GM18526 (cell line): ENCODE measurements around the gene PLN.

Source experiments
- POLR2A ChIP-seq: IDR thresholded peaks from 3 replicates; pipeline ENCODE4 v1.6.1; 2011; ENCODE audit not compliant: insufficient read length; ENCODE audit errors: extremely low read depth

The PLN gene

DNA sequence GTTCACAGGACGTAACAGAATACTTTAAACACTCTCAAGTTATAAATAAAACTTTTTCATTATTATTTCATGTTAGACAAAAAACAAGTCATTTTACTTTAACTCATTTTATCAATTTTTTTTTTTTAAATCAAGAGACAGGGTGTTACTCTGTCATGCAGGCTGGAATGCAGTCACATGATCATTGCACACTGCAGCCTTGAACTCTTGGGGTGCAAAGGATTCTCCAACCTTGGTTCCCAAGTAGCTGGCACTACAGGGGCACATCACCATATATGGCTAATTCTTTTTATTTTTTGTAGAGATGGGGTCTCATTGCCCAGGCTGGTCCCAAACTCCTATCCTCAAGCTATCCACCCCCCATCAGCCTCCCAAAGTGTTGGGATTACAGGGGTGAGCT lies 14.2 kb downstream of the PLN start:
- TF ChIP-seq POLR2A: no peak

DNA sequence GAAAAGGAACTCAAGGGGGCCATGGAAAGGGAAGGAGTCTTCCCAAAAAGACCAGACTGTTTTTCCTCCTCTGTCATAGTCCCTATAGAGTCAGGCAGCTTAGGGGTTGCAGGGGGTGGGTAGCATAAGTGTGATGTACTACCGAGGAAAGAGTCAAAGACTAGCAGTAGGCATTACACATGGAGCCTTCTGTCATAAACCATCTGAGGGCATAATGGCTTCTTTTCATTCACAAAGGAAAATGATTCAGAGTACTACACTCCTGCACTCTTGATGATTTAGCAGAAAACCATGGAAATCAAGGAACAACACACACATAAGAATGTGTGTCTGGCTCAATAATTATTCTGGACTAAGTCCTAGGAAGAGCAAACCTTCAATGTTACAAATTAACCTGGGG lies 14.9 kb downstream of the PLN start:
- no peak for TF ChIP-seq POLR2A

DNA sequence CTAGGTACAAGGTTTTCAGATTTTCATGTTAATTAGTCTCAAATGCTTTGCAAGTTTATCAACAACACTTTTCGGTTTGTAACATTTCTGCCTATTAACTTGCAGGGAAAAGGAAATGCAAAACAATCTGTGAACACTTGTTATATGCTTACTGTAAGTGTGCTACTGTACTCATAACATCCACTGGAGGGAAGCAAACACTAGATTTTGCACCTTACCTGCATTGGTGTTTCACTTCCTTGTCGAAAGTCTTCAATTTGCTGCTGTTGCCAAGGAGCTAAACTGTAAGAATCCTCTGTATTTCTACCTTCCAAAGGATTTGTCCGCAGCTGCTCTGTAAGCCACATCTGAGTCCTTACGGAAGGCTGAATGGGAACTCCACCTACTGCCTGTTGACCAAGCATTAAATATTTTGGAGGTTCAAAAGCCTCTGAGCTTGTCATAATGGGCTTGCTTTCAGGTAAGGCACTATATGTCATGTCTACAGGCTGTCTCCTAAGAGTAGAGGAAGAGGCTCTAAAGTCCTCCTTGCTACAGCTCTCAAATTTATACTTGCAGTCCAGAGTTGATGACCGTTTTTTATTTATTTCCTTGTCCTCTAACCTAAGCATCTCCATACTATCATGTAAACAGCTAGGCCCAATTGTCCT lies 17.3 kb downstream of the PLN start:
- no peak for TF ChIP-seq POLR2A

- TF ChIP-seq POLR2A: no peak
These were observed 19.9 kb downstream of the PLN start for GRCh38 chr6:118567974-118568373.

DNA sequence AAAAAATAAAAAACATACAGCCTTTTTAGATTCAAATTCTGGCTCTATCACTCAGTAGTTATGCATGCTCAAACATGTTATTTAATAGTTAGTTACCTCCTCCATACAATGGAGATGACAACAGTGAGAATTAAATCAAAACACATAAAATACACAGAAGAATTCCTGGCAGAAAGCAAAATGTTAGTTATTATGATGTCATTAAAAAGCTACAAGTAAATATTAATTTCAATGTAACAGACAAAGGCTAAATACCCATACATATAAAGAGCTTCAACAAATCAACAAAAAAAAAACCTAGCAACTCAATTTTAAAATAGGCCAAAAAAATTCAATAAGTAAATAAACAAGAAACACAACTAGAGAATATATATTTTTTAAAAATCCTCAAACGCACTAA lies 21.4 kb downstream of the PLN start:
- TF ChIP-seq POLR2A: no peak

DNA sequence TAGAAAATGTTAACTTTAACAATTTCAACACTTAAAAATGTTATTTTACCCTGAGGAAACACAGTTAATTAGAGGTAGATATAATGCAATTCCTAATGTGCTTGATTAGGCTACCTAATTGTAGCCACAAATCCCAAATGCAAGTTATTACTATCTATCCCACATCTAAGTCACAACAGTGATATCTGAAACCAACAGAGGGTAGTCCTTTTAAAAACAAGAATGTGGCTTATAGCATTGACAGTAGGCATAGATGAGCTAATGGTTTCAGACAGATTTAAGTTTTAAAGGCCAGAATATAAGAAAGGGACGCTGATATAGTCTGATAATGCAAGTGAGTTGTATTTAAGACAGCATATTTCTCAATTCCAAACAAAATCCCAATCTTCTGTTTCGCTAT lies 23.0 kb downstream of the PLN start:
- TF ChIP-seq POLR2A: no peak

GRCh38 chr6:118574051-118574865 lies 26.2 kb downstream of the PLN start:
- TF ChIP-seq POLR2A: no peak

GRCh38 chr6:118577972-118578371 lies 29.9 kb downstream of the PLN start:
- no peak for TF ChIP-seq POLR2A

GRCh38 chr6:118578617-118579016 lies 30.5 kb downstream of the PLN start:
- TF ChIP-seq POLR2A: no peak

DNA sequence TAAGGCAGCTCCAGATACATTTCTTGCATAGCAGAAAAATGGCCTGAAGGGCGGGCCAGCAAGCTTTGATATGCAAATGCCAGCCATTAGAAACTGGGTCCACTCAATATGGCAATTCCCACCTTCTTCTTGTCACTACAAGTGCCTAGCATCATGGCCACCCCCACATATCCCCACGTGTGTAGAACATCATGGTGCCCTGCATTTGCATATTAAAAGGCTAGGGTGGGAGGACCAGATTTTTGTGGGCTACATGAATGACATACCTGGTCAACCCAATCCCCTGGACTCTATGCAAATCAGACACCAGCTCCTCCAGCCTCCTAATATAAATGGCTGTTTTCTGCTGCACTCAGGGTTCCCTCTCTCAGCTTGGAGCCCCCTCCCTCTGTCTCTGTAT lies 31.7 kb downstream of the PLN start:
- no peak for TF ChIP-seq POLR2A

- TF ChIP-seq POLR2A: no peak
These were observed 32.7 kb downstream of the PLN start for GRCh38 chr6:118580585-118581419.

GRCh38 chr6:118581489-118581959 lies 33.4 kb downstream of the PLN start:
- TF ChIP-seq POLR2A: no peak

- no peak for TF ChIP-seq POLR2A
These were observed 36.8 kb downstream of the PLN start for GRCh38 chr6:118584911-118585310.

DNA sequence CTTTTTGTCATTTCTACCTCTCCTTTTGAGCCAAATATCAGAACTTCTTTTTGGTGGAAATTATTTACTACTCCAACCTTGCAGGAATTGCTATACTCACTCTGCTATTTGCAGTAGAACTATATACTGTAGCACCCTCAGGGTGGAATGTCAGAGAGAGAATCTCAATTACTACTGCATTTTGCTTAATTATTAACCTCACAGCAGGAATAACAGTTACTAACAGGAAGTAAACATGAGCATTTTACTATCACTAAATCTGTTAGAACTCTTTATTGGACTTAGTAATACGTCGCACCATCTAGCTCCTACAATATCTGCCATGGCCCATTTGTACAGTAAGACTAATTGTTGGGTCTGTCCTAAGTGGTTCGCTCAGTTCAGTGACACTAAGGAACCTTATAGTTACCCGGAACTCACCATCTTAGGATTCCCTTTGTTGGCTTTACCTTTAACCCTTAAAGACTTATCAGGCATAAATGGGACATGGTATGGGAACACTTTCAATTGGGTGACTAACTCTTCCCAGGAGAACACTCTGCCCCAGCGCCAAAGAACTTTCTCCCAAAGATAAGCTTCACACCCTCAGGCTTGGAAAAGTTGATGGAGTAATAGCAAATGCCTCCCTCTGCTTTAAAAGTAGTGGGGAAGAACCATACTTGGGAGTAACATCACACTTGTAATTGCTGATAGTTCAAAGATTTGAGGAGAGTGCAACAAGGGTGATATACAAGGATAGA lies 38.8 kb downstream of the PLN start:
- TF ChIP-seq POLR2A: no peak

- no peak for TF ChIP-seq POLR2A
These were observed 40.5 kb downstream of the PLN start for GRCh38 chr6:118588626-118589025.
